ENCODE results near the gene PLEKHH3. TPM values are rescaled to one million over a fixed set of nuclear protein-coding genes. Genes with fewer than 3 reads are reported as not detected.

The PLEKHH3 gene
- polyA plus RNA-seq, 1 of the 3 experiments (the other 2 are of a cell fraction): 12.8 TPM

GRCh38 chr17:42681976-42682721, 5.4 kb upstream of the PLEKHH3 start, which contains the start of gene CNTNAP1 (continued):
- no peak for TF ChIP-seq USF2 (IDR thresholded peaks at IDR 0.05; ENCODE audit: borderline replicate concordance, low read depth, low read length)
- TF ChIP-seq JUND (IDR thresholded peaks at IDR 0.05): no peak
- TF ChIP-seq MEF2A (IDR thresholded peaks at IDR 0.05; ENCODE audit: borderline replicate concordance, low read depth): no peak
- no peak for TF ChIP-seq GATA2 (CRISPR knock-in tag; IDR thresholded peaks at IDR 0.05)
- peak; percentile 4; the same call in 1 of the 2 replicates for TF ChIP-seq PBX3 (IDR thresholded peaks at IDR 0.05)
- no peak for TF ChIP-seq RAD21 (IDR thresholded peaks at IDR 0.05; ENCODE audit: low read length)
- no peak for TF ChIP-seq RFX5 (IDR thresholded peaks at IDR 0.05; ENCODE audit: low read length)
- no peak for TF ChIP-seq GABPA (IDR thresholded peaks at IDR 0.05; ENCODE audit: low read depth)
- no peak for TF ChIP-seq ELF1 (IDR thresholded peaks at IDR 0.05)
- no peak for TF ChIP-seq CTCF (IDR thresholded peaks at IDR 0.05)

- CTCF ChIA-PET: interaction anchor here (0.8 to 8.9 kb wide), 26 partner anchors 9 to 112 kb away, joined by 3 to 221 read pairs (median 5); partner anchors contain the start of genes MLX, PSMC3IP, RETREG3 and TUBG1
- TF ChIP-seq TCF12 (IDR thresholded peaks at IDR 0.05): no peak
- TF ChIP-seq CHD2 (IDR thresholded peaks at IDR 0.05; ENCODE audit: low read length, partially characterized antibody): no peak
- TF ChIP-seq NRF1 (IDR thresholded peaks at IDR 0.05; ENCODE audit: low read depth, low read length): no peak
- TF ChIP-seq MEF2A (IDR thresholded peaks at IDR 0.05; ENCODE audit: borderline replicate concordance, low read depth): no peak
- TF ChIP-seq RAD21 (IDR thresholded peaks at IDR 0.05; ENCODE audit: low read length): no peak
- no peak for TF ChIP-seq SMC3 (IDR thresholded peaks at IDR 0.05; ENCODE audit: low read depth, low read length)
- no peak for TF ChIP-seq POLR2AphosphoS5 (IDR thresholded peaks at IDR 0.05; ENCODE audit: low read depth, low read length)
- TF ChIP-seq NFIC (IDR thresholded peaks at IDR 0.05; ENCODE audit: borderline replicate concordance): no peak
- no peak for TF ChIP-seq JUND (IDR thresholded peaks at IDR 0.05)
- TF ChIP-seq EZH2phosphoT487 (IDR thresholded peaks at IDR 0.05; ENCODE audit: borderline replicate concordance, low read depth): no peak
- TF ChIP-seq FOSL2 (IDR thresholded peaks at IDR 0.05; ENCODE audit: borderline replicate concordance, low read depth): no peak
- no peak for TF ChIP-seq RXRA (IDR thresholded peaks at IDR 0.05; ENCODE audit: borderline replicate concordance, low read depth)
- TF ChIP-seq SIN3A (IDR thresholded peaks at IDR 0.05; ENCODE audit: borderline replicate concordance, low read depth, low read length): no peak
- no peak for TF ChIP-seq USF2 (IDR thresholded peaks at IDR 0.05; ENCODE audit: borderline replicate concordance, low read depth, low read length)
- TF ChIP-seq REST (IDR thresholded peaks at IDR 0.05; ENCODE audit: low read depth, low read length): no peak
These were observed 3.6 kb upstream of the PLEKHH3 start for GRCh38 chr17:42680331-42680808.

More at GRCh38 chr17:42680331-42680808, 3.6 kb upstream of the PLEKHH3 start:
- Histone ChIP-seq H3K4me1 (ENCODE audit: control insufficient read depth in 1 of 2, insufficient read depth in 2 of 2, low read depth in 1 of 2, low read length in 1 of 2) (peaks cover 10 to 45% of the 10 kb centered on the region in 2 experiments), H3K36me3 (replicated peaks in 1 of 2; ENCODE audit: control insufficient read depth in 1 of 2, insufficient read depth in 2 of 2, low read length in 1 of 2) (peaks cover 0 to 6% of the 10 kb centered on the region in 2 experiments), H3K27me3 (ENCODE audit: insufficient read depth) (no peaks in the 10 kb centered on the region), H4K20me1 (ENCODE audit: insufficient read depth) (peaks cover 6% of the 10 kb centered on the region), H3K9me3 (no peaks in the 10 kb centered on the region), H3K79me2 (ENCODE audit: insufficient read depth) (peaks cover 17% of the 10 kb centered on the region), H3K4me3 (ENCODE audit: low read depth in 2 of 2, low read length in 1 of 2) (no peak overlapping the region), H3K4me2 (peak overlapping the region; percentile 90; the same call in 1 of the 2 replicates), H3K9me2 (no peaks in the 10 kb centered on the region), H3K27ac (ENCODE audit: low read depth in 2 of 2, low read length in 1 of 2) (peak overlapping the region; percentile 87 to 99; a peak in 2 of 4 replicates), H3K9ac (no peak overlapping the region), H2AFZ (ENCODE audit: low read depth) (0 out of 2 replicates have a peak overlapping the region, but pooled peaks have one; percentile 84), H3F3A (replicated peaks; ENCODE audit: insufficient read depth) (peaks cover 33% of the 10 kb centered on the region)
- POLR2A ChIA-PET: interaction anchor here (0.6 to 6.0 kb wide), 6 partner anchors 13 to 103 kb away, joined by 3 to 63 read pairs (median 4); partner anchors contain the start of genes PSMC3IP, RETREG3 and TUBG1
- 92% methylated on average over 19 of the region's 20 CpGs for WGBS (ENCODE audit: low lambda C conversion rate)
- DNase-seq: no peak
